GM04504 (cell line): Measurements from ENCODE around the gene COL8A1.
A peak's percentile ranks its signal among the peaks of the same experiment; 100 is the strongest.

Experiments
- DNase-seq: peaks from one replicate; pipeline ENCODE4 v3.0.0-alpha.2; 2012; ENCODE audit warnings: low read depth

The COL8A1 gene

GRCh38 chr3:99761415-99762165 is 123.2 kb downstream of the COL8A1 start:
- DNase-seq = no peak

DNA sequence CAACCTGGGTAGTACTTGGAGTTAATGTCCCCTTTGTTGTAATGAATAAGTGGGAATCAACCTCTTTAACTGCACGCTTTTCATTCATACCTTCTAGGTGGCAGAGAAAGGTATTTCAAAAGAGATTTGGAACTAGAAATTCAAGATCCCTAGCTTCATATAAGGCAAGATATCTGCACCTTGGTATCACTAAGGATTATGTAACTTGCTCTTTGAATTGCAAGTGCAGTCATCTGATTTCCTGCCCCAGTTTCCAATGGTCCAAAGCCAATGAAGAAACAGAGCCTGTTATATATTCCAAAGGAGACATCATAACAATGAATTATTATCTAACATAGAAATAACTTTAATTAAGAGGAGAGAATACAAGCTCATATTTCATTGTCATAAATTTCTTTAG is 124.5 kb downstream of the COL8A1 start:
- no peak for DNase-seq

DNA sequence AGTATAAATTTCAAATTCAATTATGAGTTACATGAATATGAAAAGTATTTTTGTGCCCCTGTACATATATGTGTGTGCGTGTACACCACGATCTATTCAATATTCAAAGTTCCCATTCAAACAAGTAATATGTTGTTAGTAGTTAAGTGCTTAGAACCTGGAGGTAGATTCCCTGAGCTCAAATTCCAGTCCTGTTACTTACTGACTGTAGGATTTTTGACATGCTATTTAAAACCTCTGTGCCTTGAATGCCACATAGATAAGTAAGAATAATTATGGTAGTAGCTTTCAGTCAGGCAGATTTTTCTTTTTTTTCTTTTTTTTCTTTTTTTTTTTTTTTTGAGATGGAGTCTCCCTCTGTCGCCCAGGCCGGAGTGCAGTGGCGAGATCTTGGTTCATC is 126.0 kb downstream of the COL8A1 start:
- no peak for DNase-seq

GRCh38 chr3:99765042-99765942 is 126.9 kb downstream of the COL8A1 start:
- no peak for DNase-seq

GRCh38 chr3:99767291-99767690 is 128.9 kb downstream of the COL8A1 start:
- no peak for DNase-seq

DNA sequence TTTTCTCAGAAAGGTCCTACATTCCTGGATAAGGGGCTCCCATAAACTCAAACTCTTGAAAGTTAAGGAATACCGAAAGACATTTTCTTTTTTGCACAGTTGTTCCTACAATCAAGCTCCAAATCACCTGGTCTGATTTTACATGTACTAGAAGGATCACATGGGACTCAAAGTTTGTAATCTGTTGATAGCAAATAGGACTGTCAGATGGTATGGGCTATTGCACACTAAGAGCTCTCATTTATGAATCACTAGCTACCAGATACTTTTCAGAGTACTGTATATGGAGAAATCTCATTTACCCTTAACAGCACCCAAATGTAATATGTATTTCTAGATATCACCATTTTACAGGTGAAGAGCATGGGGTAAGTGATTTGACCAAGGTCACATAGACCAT is 129.7 kb downstream of the COL8A1 start:
- no peak for DNase-seq

GRCh38 chr3:99768808-99769501 is 130.6 kb downstream of the COL8A1 start:
- no peak for DNase-seq

- no peak for DNase-seq
Measured at GRCh38 chr3:99772171-99772570, 133.8 kb downstream of the COL8A1 start.

DNA sequence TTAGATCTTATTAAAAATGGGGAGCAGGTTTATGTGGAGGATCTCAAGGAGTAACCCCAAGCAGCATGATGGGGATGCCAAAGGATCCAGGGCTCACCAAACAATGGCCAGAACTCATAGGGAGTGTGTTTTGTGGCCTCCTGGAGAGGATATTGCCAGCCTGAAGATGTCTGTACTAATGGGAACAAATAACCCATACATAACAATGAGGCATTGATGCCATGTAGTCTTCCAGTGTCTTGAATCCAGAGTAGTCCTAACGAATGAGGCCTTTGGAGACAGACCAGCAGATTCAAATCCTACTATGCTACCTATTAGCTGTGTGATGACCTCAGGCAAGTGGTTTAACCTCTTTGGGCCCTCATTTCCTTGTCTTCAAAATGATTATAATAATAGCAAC is 134.3 kb downstream of the COL8A1 start:
- DNase-seq = no peak

DNA sequence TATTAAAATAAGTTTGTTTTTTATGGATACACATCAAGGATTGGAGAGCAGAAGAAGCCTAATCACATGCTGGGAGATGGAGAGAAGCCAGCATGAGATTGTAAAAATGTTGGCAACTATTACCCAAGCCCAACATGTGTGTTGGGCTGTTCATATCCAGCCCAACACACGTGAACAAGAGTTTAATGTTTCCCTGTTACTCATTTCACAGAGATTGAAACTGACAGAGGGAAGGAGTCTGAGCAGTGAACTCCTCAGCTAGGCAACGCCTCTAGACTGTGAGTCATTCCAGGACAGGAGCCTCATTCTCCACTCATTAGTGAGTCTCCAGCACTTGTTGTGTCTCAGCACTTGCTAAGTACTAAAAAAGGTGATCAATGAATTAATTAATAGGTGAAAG is 136.1 kb downstream of the COL8A1 start:
- peak; percentile 72 for DNase-seq

DNA sequence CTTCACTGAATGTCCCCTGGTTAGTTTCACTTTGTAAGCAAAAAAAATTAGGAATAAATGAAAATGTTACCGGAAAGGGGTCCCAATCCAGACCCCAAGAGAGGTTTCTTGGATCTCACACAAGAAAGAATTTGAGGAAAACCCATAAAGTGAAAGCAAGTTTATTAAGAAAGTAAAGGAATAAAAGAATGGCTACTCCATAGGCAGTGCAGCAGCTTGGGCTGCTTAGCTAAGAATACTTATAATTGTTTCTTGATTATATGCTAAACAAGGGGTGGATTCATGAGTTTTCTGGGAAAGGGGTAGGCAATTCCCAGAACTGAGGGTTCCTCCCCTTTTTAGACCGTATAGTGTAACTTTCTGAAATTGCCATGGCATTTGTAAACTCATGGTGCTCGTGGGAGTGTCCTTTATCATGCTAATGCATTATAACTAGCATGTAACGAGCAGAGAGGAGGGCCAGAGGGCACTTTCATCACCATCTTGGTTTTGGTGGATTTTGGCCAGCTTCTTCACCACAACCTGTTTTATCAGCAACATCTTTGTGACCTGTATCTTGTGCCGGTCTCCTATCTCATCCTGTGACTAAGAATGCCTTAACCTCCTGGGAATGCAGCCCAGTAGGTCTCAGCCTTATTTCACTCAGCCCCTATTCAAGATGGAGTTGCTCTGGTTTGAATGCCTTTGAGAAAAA is 138.3 kb downstream of the COL8A1 start:
- DNase-seq = no peak

- DNase-seq = no peak
Measured at GRCh38 chr3:99777210-99777549, 138.8 kb downstream of the COL8A1 start.

DNA sequence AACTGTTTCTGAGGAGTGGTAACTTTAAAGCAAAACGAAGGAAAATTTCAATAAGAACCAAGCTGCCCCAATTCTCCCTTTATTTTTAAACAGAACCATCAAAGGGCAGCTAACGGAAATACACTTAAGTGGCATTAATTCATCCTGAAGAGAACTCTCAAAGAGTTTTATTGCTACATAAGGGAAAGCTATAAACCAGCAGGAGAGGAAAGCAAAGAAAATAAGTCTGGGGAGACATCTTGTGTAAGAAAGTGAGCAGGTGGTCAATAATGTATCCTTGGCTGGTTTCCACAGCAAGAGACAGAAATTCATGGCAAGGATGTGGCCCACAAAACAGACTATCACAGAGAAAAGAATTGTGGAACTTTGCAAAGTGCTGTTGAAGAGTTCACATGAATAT is 139.3 kb downstream of the COL8A1 start:
- DNase-seq = no peak

GRCh38 chr3:99780749-99781148 is 142.4 kb downstream of the COL8A1 start:
- no peak for DNase-seq

- no peak for DNase-seq
Measured at GRCh38 chr3:99781761-99782160, 143.4 kb downstream of the COL8A1 start.

GRCh38 chr3:99783011-99783573 is 144.7 kb downstream of the COL8A1 start:
- DNase-seq = peak; percentile 85

DNA sequence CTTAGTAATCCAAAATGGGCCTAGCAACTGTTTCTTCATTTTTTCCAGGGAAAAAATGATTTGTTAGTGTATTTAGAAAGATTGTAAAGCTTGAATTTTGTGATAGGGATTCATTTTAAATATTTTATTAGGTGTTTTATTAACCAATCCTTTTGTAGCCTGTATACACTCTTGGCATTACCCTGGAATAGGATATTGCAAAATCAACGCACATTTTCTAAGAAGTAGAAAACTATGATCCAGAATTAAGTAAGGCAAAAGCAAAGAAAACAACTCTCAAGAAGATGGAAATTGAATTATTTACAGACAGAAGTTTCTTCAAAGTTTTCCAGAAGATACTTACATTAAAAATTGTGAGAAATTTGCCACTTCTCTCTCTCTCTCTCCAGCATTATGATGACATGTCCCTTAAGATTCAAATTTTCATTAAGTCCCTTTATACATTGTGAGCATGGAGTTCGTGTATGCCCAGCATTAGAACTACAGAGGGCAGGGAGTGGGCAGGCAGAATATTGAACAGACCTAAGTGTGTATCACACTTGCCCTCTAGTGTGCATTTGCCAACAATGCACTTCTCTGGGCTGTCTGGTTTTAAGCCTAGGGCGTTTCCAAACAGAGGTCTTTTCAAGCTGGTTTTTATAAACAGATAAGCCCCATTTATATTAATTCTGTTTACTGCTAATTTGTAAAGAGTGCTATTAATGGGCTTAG is 150.8 kb downstream of the COL8A1 start:
- peak; percentile 28 for DNase-seq

GRCh38 chr3:99794485-99794884 is 156.1 kb downstream of the COL8A1 start:
- DNase-seq = no peak

DNA sequence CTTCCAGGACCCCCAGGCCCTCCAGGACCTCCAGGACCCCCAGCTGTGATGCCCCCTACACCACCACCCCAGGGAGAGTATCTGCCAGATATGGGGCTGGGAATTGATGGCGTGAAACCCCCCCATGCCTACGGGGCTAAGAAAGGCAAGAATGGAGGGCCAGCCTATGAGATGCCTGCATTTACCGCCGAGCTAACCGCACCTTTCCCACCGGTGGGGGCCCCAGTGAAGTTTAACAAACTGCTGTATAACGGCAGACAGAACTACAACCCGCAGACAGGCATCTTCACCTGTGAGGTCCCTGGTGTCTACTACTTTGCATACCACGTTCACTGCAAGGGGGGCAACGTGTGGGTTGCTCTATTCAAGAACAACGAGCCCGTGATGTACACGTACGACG is 157.2 kb downstream of the COL8A1 start:
- DNase-seq = no peak

GRCh38 chr3:99799422-99799821 is 161.0 kb downstream of the COL8A1 start:
- no peak for DNase-seq

DNA sequence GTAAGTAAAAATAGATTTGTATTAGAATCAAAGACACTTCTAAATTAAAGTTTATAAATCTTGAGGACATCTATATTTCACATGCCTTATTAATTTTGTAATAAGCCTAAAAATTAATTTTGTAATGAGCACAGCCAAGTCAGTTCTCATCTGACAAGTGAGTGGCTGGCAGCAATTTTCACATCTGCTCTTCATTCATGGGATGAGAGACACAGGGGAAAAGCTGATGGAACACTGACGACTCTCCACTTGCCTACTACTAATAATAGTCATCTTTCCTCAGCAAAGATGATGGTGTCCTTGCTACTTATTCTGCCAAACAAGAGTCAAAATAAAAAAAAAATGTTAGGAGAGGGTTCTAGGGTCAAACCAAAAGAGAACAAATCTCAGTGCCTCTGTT is 164.9 kb downstream of the COL8A1 start:
- DNase-seq = no peak
